ENCODE results near the gene LPAR1. TPM values are rescaled to one million over a fixed set of nuclear protein-coding genes. Genes with fewer than 3 reads are reported as not detected.

LPAR1 gene
- total and polyA plus RNA-seq, 10 of the 15 experiments (the other 5 are each of a cell fraction or from before 2014, with no cell fraction given), result 3.3 to 12.9 (median 8.4) TPM

DNA sequence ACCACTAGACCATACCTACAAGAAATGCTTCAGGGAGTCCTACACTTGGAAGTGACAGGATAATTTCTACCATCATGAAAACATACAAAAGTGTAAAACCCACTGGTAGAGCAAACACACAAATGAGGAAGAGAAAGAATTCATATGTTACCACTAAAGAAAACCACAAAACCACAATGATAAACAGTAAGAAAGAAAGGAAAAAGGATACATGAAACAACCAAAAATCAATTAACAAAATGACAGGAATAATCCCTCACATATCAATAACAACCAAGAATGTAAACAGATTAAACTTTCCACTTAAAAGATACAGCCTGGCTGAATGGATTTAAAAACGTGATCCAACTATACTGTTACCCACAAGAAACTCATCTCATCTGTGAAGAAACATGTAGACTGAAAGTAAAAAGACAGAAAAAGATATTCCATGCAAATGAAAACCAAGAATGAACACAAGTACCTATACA is 83.4 kb downstream of the LPAR1 start (continued):
- TF ChIP-seq, protein P1, sequence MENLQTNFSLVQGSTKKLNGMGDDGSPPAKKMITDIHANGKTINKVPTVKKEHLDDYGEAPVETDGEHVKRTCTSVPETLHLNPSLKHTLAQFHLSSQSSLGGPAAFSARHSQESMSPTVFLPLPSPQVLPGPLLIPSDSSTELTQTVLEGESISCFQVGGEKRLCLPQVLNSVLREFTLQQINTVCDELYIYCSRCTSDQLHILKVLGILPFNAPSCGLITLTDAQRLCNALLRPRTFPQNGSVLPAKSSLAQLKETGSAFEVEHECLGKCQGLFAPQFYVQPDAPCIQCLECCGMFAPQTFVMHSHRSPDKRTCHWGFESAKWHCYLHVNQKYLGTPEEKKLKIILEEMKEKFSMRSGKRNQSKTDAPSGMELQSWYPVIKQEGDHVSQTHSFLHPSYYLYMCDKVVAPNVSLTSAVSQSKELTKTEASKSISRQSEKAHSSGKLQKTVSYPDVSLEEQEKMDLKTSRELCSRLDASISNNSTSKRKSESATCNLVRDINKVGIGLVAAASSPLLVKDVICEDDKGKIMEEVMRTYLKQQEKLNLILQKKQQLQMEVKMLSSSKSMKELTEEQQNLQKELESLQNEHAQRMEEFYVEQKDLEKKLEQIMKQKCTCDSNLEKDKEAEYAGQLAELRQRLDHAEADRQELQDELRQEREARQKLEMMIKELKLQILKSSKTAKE (IDR thresholded peaks at IDR 0.05; ENCODE audit: low read depth, poor library complexity, severe bottlenecking), result peak; percentile 54
- 0 out of 2 replicates have a peak, but pooled peaks have one; percentile 54 for TF ChIP-seq MTA3 (IDR thresholded peaks at IDR 0.05; ENCODE audit: borderline replicate concordance, low read length)
- TF ChIP-seq SMAD5 (IDR thresholded peaks at IDR 0.05; ENCODE audit: low read depth), result no peak
- TF ChIP-seq, protein P2, sequence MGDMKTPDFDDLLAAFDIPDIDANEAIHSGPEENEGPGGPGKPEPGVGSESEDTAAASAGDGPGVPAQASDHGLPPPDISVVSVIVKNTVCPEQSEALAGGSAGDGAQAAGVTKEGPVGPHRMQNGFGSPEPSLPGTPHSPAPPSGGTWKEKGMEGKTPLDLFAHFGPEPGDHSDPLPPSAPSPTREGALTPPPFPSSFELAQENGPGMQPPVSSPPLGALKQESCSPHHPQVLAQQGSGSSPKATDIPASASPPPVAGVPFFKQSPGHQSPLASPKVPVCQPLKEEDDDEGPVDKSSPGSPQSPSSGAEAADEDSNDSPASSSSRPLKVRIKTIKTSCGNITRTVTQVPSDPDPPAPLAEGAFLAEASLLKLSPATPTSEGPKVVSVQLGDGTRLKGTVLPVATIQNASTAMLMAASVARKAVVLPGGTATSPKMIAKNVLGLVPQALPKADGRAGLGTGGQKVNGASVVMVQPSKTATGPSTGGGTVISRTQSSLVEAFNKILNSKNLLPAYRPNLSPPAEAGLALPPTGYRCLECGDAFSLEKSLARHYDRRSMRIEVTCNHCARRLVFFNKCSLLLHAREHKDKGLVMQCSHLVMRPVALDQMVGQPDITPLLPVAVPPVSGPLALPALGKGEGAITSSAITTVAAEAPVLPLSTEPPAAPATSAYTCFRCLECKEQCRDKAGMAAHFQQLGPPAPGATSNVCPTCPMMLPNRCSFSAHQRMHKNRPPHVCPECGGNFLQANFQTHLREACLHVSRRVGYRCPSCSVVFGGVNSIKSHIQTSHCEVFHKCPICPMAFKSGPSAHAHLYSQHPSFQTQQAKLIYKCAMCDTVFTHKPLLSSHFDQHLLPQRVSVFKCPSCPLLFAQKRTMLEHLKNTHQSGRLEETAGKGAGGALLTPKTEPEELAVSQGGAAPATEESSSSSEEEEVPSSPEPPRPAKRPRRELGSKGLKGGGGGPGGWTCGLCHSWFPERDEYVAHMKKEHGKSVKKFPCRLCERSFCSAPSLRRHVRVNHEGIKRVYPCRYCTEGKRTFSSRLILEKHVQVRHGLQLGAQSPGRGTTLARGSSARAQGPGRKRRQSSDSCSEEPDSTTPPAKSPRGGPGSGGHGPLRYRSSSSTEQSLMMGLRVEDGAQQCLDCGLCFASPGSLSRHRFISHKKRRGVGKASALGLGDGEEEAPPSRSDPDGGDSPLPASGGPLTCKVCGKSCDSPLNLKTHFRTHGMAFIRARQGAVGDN (IDR thresholded peaks at IDR 0.05), result no peak
- TF ChIP-seq, protein P3, sequence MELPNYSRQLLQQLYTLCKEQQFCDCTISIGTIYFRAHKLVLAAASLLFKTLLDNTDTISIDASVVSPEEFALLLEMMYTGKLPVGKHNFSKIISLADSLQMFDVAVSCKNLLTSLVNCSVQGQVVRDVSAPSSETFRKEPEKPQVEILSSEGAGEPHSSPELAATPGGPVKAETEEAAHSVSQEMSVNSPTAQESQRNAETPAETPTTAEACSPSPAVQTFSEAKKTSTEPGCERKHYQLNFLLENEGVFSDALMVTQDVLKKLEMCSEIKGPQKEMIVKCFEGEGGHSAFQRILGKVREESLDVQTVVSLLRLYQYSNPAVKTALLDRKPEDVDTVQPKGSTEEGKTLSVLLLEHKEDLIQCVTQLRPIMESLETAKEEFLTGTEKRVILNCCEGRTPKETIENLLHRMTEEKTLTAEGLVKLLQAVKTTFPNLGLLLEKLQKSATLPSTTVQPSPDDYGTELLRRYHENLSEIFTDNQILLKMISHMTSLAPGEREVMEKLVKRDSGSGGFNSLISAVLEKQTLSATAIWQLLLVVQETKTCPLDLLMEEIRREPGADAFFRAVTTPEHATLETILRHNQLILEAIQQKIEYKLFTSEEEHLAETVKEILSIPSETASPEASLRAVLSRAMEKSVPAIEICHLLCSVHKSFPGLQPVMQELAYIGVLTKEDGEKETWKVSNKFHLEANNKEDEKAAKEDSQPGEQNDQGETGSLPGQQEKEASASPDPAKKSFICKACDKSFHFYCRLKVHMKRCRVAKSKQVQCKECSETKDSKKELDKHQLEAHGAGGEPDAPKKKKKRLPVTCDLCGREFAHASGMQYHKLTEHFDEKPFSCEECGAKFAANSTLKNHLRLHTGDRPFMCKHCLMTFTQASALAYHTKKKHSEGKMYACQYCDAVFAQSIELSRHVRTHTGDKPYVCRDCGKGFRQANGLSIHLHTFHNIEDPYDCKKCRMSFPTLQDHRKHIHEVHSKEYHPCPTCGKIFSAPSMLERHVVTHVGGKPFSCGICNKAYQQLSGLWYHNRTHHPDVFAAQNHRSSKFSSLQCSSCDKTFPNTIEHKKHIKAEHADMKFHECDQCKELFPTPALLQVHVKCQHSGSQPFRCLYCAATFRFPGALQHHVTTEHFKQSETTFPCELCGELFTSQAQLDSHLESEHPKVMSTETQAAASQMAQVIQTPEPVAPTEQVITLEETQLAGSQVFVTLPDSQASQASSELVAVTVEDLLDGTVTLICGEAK (IDR thresholded peaks at IDR 0.05; ENCODE audit: borderline replicate concordance), result no peak
- TF ChIP-seq NR2F1 (conservative IDR thresholded peaks at IDR 0.05), result no peak
- TF ChIP-seq TCF7 (IDR thresholded peaks at IDR 0.05; ENCODE audit: borderline replicate concordance), result no peak
- TF ChIP-seq, protein P4, sequence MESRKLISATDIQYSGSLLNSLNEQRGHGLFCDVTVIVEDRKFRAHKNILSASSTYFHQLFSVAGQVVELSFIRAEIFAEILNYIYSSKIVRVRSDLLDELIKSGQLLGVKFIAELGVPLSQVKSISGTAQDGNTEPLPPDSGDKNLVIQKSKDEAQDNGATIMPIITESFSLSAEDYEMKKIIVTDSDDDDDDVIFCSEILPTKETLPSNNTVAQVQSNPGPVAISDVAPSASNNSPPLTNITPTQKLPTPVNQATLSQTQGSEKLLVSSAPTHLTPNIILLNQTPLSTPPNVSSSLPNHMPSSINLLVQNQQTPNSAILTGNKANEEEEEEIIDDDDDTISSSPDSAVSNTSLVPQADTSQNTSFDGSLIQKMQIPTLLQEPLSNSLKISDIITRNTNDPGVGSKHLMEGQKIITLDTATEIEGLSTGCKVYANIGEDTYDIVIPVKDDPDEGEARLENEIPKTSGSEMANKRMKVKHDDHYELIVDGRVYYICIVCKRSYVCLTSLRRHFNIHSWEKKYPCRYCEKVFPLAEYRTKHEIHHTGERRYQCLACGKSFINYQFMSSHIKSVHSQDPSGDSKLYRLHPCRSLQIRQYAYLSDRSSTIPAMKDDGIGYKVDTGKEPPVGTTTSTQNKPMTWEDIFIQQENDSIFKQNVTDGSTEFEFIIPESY (IDR thresholded peaks at IDR 0.05), result no peak
- TF ChIP-seq CBFB (IDR thresholded peaks at IDR 0.05; ENCODE audit: low read depth), result peak; percentile 92
- TF ChIP-seq MXI1 (IDR thresholded peaks at IDR 0.05; ENCODE audit: low read depth, low read length), result no peak
- TF ChIP-seq, protein P5, sequence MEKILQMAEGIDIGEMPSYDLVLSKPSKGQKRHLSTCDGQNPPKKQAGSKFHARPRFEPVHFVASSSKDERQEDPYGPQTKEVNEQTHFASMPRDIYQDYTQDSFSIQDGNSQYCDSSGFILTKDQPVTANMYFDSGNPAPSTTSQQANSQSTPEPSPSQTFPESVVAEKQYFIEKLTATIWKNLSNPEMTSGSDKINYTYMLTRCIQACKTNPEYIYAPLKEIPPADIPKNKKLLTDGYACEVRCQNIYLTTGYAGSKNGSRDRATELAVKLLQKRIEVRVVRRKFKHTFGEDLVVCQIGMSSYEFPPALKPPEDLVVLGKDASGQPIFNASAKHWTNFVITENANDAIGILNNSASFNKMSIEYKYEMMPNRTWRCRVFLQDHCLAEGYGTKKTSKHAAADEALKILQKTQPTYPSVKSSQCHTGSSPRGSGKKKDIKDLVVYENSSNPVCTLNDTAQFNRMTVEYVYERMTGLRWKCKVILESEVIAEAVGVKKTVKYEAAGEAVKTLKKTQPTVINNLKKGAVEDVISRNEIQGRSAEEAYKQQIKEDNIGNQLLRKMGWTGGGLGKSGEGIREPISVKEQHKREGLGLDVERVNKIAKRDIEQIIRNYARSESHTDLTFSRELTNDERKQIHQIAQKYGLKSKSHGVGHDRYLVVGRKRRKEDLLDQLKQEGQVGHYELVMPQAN (conservative IDR thresholded peaks at IDR 0.05), result no peak

Measured in GM12878 (cell line).